Mesendoderm (in vitro differentiated cells): ENCODE measurements around the gene NEK6.
A peak's percentile ranks its signal among the peaks of the same experiment; 100 is the strongest.

Source experiments
- DNase-seq: peaks from one replicate; pipeline ENCODE4 v3.0.0; 2013
- H2AK5ac ChIP-seq: 2 replicates; pipeline ENCODE4 v1.6.1; 2013; ENCODE audit warnings: low read length, inconsistent platforms
- H2BK120ac ChIP-seq: 2 replicates; pipeline ENCODE4 v1.6.1; 2013; ENCODE audit warnings: low read depth, mild to moderate bottlenecking, low read length, moderate library complexity, mixed read lengths
- H2BK15ac ChIP-seq: replicated peaks from 2 replicates; pipeline ENCODE4 v1.6.1; 2013; ENCODE audit warnings: low read depth, mild to moderate bottlenecking, moderate library complexity
- H2BK5ac ChIP-seq: 2 replicates; pipeline ENCODE4 v1.6.1; 2013; ENCODE audit warnings: low read length, inconsistent platforms
- H3K18ac ChIP-seq: 2 replicates; pipeline ENCODE4 v1.6.1; 2013; ENCODE audit warnings: mild to moderate bottlenecking, low read length, mixed read lengths
- H3K23ac ChIP-seq: one replicate; pipeline ENCODE4 v1.6.1; 2013; ENCODE audit warnings: low read length
- H3K27ac ChIP-seq: 2 replicates; pipeline ENCODE4 v1.5.1; 2013; ENCODE audit warnings: low read depth, mild to moderate bottlenecking, inconsistent platforms, low read length, moderate library complexity
- H3K27me3 ChIP-seq: 2 replicates; pipeline ENCODE4 v1.6.1; 2013; ENCODE audit warnings: low read length, control low read depth, mild to moderate bottlenecking, inconsistent platforms; ENCODE audit not compliant: insufficient read depth, poor library complexity
- H3K36me3 ChIP-seq: 2 replicates; pipeline ENCODE4 v1.6.1; 2013; ENCODE audit warnings: low read length, inconsistent platforms; ENCODE audit not compliant: control insufficient read depth, insufficient read depth
- H3K4ac ChIP-seq: one replicate; pipeline ENCODE4 v1.6.1; 2013; ENCODE audit warnings: low read depth, mild to moderate bottlenecking, low read length, moderate library complexity
- H3K4me1 ChIP-seq: 2 replicates; pipeline ENCODE4 v1.6.1; 2013; ENCODE audit warnings: low read depth, low read length, inconsistent platforms; ENCODE audit not compliant: control insufficient read depth
- H3K4me2 ChIP-seq: 2 replicates; pipeline ENCODE4 v1.6.1; 2013; ENCODE audit warnings: low read length
- H3K4me3 ChIP-seq: 2 replicates; pipeline ENCODE4 v1.5.1; 2013; ENCODE audit warnings: mild to moderate bottlenecking, low read length
- H3K56ac ChIP-seq: one replicate; pipeline ENCODE4 v1.6.1; 2013; ENCODE audit warnings: low read length
- H3K79me1 ChIP-seq: 2 replicates; pipeline ENCODE4 v1.6.1; 2013; ENCODE audit warnings: low read length, inconsistent platforms
- H3K79me2 ChIP-seq: 2 replicates; pipeline ENCODE4 v1.6.1; 2013; ENCODE audit warnings: mild to moderate bottlenecking, low read length; ENCODE audit not compliant: control insufficient read depth, insufficient read depth
- H3K9ac ChIP-seq: 2 replicates; pipeline ENCODE4 v1.6.1; 2013; ENCODE audit warnings: low read length, inconsistent platforms
- H4K5ac ChIP-seq: one replicate; pipeline ENCODE4 v1.6.1; 2013; ENCODE audit warnings: low read length
- H4K8ac ChIP-seq: one replicate; pipeline ENCODE4 v1.6.1; 2013; ENCODE audit warnings: low read depth, mild to moderate bottlenecking, control low read depth, low read length, moderate library complexity
- WGBS: extraction: QIAGEN DNeasy Blood & Tissue Kit; methylation state at CpG from one replicate; pipeline ENCODE4 v1.1.7; 2013; ENCODE audit warnings: low lambda C conversion rate, missing lambda C conversion rate; ENCODE audit not compliant: insufficient coverage; ENCODE audit errors: extremely low coverage; 5-methylcytosine and 5-hydroxymethylcytosine counted together

Gene NEK6

GRCh38 chr9:124377551-124378406, 120.0 kb downstream of the NEK6 start:
- Histone ChIP-seq H3K27ac (no peak overlapping the region), H2BK120ac (no peak overlapping the region), H3K4ac (no peak overlapping the region), H3K9ac (no peak overlapping the region), H2AK5ac (no peak overlapping the region), H4K5ac (no peak overlapping the region), H2BK5ac (no peak overlapping the region), H3K79me1 (peaks cover 15% of the 10 kb centered on the region), H3K79me2 (peaks cover 10% of the 10 kb centered on the region), H3K56ac (no peak overlapping the region), H2BK15ac (no peak overlapping the region), H4K8ac (peak overlapping the region; percentile 56), H3K4me2 (no peak overlapping the region), H3K23ac (no peak overlapping the region), H3K27me3 (no peaks in the 10 kb centered on the region), H3K18ac (no peak overlapping the region), H3K4me1 (no peaks in the 10 kb centered on the region), H3K36me3 (peaks cover 3% of the 10 kb centered on the region), H3K4me3 (no peak overlapping the region)
- DNase-seq: no peak
- no CpG with 5 or more reads among the region's 10 CpGs for WGBS

DNA sequence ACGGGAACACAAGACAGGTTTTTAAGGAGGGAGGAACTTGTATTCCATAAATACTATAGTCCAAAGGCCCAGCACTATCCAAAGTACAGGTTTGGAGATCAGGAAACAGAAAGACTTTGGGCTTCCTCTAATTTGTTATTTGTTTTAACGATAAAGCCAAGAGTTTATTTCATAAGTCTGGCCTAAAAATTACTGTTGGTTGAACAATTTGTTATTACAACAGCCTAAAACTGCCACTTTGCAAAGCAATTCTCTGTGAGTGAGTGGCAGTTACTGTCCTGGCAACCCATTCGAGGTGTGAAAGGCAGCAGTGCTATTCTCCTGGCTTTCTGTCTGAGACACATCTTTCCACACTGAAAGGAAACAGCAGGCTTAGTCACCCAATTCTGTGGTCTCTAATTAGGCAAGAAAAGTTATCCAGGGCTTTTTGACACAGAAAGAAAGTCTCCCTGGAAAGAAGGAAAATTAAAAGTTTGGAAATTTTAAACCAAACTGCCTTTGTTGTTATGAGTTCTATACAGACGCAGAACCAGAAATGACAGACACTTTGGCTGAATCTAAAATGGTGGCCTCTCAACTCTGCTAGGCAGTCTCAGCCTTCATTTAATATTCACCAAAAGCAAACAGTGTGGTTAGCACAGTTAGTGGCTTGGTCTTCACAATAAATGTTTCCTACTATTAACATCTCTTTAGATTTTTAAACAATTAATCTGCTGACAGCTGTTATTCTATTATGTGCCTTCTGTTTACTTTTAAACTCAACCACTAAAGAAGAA, 123.6 kb downstream of the NEK6 start:
- Histone ChIP-seq H3K27ac (no peak overlapping the region), H3K9ac (no peak overlapping the region), H3K23ac (no peak overlapping the region), H2BK120ac (no peak overlapping the region), H2AK5ac (no peak overlapping the region), H3K79me2 (peaks cover 10% of the 10 kb centered on the region), H2BK15ac (no peak overlapping the region), H4K8ac (no peak overlapping the region), H3K4ac (no peak overlapping the region), H3K79me1 (peaks cover 17% of the 10 kb centered on the region), H3K56ac (no peak overlapping the region), H3K36me3 (peaks cover 3% of the 10 kb centered on the region), H3K4me1 (peaks cover 2% of the 10 kb centered on the region), H2BK5ac (no peak overlapping the region), H3K18ac (no peak overlapping the region), H3K4me3 (no peak overlapping the region), H4K5ac (no peak overlapping the region), H3K27me3 (no peaks in the 10 kb centered on the region), H3K4me2 (no peak overlapping the region)
- no peak for DNase-seq
- WGBS: no CpG with 5 or more reads among the region's 4 CpGs

- peaks cover 2% of the 10 kb centered on the region for H3K36me3 ChIP-seq
- no peak overlapping the region for H3K4me3 ChIP-seq
- H3K4me1 ChIP-seq: peaks cover 9% of the 10 kb centered on the region
- no peak for DNase-seq
- no peak overlapping the region for H2BK120ac ChIP-seq
- H4K8ac ChIP-seq: no peak overlapping the region
- no peak overlapping the region for H2AK5ac ChIP-seq
- H3K27me3 ChIP-seq: no peaks in the 10 kb centered on the region
- no CpG with 5 or more reads among the region's 7 CpGs for WGBS
- no peak overlapping the region for H3K27ac ChIP-seq
- peaks cover 19% of the 10 kb centered on the region for H3K79me1 ChIP-seq
- no peak overlapping the region for H2BK5ac ChIP-seq
- no peak overlapping the region for H3K18ac ChIP-seq
- no peak overlapping the region for H2BK15ac ChIP-seq
- peaks cover 18% of the 10 kb centered on the region for H3K79me2 ChIP-seq
- H3K9ac ChIP-seq: no peak overlapping the region
- H3K23ac ChIP-seq: no peak overlapping the region
- H3K56ac ChIP-seq: no peak overlapping the region
- no peak overlapping the region for H4K5ac ChIP-seq
- H3K4ac ChIP-seq: no peak overlapping the region
- no peak overlapping the region for H3K4me2 ChIP-seq
These were observed 126.5 kb downstream of the NEK6 start for GRCh38 chr9:124384210-124384609.

DNA sequence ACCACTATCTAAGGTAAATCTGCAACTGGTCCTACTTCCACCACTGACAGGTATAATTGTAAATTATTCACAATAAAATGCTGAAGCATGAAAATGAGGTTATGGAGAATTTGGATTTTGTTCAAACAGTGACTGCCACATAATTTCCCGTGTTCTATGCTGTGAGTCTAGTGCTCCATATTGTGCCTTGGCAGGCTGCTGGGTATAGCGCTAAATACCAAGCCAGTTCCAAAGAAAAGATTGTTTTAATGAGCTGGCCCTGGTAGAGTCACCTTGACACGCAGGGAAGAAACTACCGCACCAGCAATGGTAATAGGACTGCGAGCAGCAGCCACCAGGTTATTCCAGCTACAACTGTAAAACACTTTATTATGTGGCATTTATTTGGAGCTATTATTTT, 127.1 kb downstream of the NEK6 start:
- H3K4me2 ChIP-seq: no peak overlapping the region
- H3K18ac ChIP-seq: no peak overlapping the region
- no peaks in the 10 kb centered on the region for H3K27me3 ChIP-seq
- no peak overlapping the region for H3K23ac ChIP-seq
- H3K4me1 ChIP-seq: peaks cover 9% of the 10 kb centered on the region
- no peak overlapping the region for H3K27ac ChIP-seq
- H3K79me2 ChIP-seq: peaks cover 22% of the 10 kb centered on the region
- WGBS: no CpG with 5 or more reads among the region's 5 CpGs
- no peak overlapping the region for H2BK120ac ChIP-seq
- H3K4me3 ChIP-seq: no peak overlapping the region
- H2BK15ac ChIP-seq: no peak overlapping the region
- no peak overlapping the region for H2AK5ac ChIP-seq
- H3K56ac ChIP-seq: no peak overlapping the region
- no peak overlapping the region for H3K9ac ChIP-seq
- H3K36me3 ChIP-seq: peaks cover under 1% of the 10 kb centered on the region
- no peak overlapping the region for H4K5ac ChIP-seq
- no peak overlapping the region for H3K4ac ChIP-seq
- DNase-seq: no peak
- peaks cover 20% of the 10 kb centered on the region for H3K79me1 ChIP-seq
- H4K8ac ChIP-seq: no peak overlapping the region
- no peak overlapping the region for H2BK5ac ChIP-seq

DNA sequence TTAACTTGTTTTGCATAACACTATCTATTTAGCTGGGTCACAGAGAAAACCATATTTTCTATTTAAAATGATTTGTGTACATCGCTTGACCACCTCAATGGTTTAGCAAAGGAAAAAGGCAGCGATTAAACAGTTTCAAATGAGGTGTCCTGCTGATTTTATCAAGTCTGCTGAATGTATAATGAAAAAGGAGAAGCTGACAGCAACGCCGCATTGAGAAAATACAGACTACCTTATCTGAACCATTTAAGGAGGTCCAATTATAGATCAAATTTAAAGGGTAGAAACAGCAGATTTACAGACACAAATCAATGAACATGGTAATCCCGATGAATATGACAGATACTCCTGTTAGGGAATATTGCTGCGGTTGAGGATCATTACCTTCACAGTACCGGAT, 127.9 kb downstream of the NEK6 start:
- H3K36me3 ChIP-seq: no peaks in the 10 kb centered on the region
- peaks cover 9% of the 10 kb centered on the region for H3K4me1 ChIP-seq
- no peak overlapping the region for H2AK5ac ChIP-seq
- H3K79me2 ChIP-seq: peaks cover 22% of the 10 kb centered on the region
- no peak overlapping the region for H4K8ac ChIP-seq
- H3K9ac ChIP-seq: no peak overlapping the region
- no peak overlapping the region for H3K4me2 ChIP-seq
- H4K5ac ChIP-seq: no peak overlapping the region
- H3K27me3 ChIP-seq: no peaks in the 10 kb centered on the region
- H2BK5ac ChIP-seq: no peak overlapping the region
- H3K27ac ChIP-seq: no peak overlapping the region
- H3K4ac ChIP-seq: no peak overlapping the region
- DNase-seq: no peak
- no peak overlapping the region for H2BK15ac ChIP-seq
- H3K56ac ChIP-seq: no peak overlapping the region
- no peak overlapping the region for H3K4me3 ChIP-seq
- no peak overlapping the region for H3K18ac ChIP-seq
- no peak overlapping the region for H2BK120ac ChIP-seq
- H3K79me1 ChIP-seq: peaks cover 19% of the 10 kb centered on the region
- WGBS: no CpG with 5 or more reads among the region's 7 CpGs
- H3K23ac ChIP-seq: no peak overlapping the region
